B cell (primary cell): ENCODE measurements around the gene FRMD4B.

Experiments
- CTCF ChIP-seq: fragments of 200-600 bp; IDR thresholded peaks from one replicate; pipeline ENCODE4 v1.8.0; 2022; ENCODE audit warnings: antibody characterized with exemption, mild to moderate bottlenecking
- EZH2 ChIP-seq: IDR thresholded peaks from 2 replicates; pipeline ENCODE4 v1.6.1; 2012; ENCODE audit warnings: borderline replicate concordance, low read depth, mild to moderate bottlenecking, moderate library complexity, low read length; ENCODE audit not compliant: insufficient read depth, poor library complexity, severe bottlenecking

GRCh38 chr3:69283913-69284611, 101.8 kb downstream of the FRMD4B start:
- no peak for TF ChIP-seq EZH2
- no peak for TF ChIP-seq CTCF
